Measurements from ENCODE around the gene LIMK2.

The LIMK2 gene

DNA sequence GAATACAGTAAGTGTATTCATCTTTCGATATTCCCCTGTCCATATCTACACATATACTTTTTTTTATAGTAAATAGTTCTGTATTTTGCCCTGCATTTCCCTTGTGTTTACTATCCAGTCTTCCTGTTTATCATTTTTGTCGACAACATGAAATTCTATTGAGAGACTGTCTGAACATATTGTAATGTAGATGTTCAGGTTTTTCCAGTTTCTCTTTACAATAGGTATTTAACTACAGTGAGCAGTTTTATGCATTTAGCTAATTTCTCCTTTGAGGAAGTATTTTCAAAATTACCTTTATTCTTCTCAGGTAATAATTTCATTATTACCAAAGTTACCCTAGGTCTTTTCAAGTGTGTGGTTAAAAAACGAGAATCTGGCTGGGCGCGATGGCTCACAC is 63.5 kb downstream of the LIMK2 start:
- no peak for DNase-seq

DNA sequence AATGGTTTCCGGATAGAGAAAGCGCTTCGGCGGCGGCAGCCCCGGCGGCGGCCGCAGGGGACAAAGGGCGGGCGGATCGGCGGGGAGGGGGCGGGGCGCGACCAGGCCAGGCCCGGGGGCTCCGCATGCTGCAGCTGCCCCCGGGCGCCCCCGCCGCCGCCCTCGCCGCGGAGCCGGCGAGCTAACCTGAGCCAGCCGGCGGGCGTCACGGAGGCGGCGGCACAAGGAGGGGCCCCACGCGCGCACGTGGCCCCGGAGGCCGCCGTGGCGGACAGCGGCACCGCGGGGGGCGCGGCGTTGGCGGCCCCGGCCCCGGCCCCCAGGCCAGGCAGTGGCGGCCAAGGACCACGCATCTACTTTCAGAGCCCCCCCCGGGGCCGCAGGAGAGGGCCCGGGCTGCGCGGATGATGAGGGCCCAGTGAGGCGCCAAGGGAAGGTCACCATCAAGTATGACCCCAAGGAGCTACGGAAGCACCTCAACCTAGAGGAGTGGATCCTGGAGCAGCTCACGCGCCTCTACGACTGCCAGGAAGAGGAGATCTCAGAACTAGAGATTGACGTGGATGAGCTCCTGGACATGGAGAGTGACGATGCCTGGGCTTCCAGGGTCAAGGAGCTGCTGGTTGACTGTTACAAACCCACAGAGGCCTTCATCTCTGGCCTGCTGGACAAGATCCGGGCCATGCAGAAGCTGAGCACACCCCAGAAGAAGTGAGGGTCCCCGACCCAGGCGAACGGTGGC is 64.5 kb downstream of the LIMK2 start:
- no peak for DNase-seq

DNA sequence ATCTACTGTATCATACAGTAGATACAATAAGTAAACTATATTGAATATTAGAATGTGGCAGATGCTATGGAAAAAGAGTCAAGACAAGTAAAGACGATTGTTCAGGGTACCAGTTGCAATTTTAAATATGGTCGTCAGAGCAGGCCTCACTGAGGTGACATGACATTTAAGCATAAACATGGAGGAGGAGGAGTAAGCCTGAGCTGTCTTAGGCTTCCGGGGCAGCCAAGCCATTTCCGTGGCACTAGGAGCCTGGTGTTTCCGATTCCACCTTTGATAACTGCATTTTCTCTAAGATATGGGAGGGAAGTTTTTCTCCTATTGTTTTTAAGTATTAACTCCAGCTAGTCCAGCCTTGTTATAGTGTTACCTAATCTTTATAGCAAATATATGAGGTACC is 65.6 kb downstream of the LIMK2 start:
- no peak for DNase-seq

DNA sequence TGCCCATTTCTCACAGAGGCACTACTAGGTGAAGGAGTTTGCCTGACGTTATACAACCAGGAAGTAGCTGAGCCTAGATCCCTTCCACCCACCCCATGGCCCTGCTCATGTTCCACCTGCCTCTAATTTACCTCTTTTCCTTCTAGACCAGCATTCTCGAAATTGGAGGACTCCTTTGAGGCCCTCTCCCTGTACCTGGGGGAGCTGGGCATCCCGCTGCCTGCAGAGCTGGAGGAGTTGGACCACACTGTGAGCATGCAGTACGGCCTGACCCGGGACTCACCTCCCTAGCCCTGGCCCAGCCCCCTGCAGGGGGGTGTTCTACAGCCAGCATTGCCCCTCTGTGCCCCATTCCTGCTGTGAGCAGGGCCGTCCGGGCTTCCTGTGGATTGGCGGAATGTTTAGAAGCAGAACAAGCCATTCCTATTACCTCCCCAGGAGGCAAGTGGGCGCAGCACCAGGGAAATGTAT is 66.1 kb downstream of the LIMK2 start:
- DNase-seq = no peak

DNA sequence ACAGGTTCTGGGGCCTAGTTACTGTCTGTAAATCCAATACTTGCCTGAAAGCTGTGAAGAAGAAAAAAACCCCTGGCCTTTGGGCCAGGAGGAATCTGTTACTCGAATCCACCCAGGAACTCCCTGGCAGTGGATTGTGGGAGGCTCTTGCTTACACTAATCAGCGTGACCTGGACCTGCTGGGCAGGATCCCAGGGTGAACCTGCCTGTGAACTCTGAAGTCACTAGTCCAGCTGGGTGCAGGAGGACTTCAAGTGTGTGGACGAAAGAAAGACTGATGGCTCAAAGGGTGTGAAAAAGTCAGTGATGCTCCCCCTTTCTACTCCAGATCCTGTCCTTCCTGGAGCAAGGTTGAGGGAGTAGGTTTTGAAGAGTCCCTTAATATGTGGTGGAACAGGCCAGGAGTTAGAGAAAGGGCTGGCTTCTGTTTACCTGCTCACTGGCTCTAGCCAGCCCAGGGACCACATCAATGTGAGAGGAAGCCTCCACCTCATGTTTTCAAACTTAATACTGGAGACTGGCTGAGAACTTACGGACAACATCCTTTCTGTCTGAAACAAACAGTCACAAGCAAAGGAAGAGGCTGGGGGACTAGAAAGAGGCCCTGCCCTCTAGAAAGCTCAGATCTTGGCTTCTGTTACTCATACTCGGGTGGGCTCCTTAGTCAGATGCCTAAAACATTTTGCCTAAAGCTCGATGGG is 66.7 kb downstream of the LIMK2 start:
- no peak for DNase-seq

DNA sequence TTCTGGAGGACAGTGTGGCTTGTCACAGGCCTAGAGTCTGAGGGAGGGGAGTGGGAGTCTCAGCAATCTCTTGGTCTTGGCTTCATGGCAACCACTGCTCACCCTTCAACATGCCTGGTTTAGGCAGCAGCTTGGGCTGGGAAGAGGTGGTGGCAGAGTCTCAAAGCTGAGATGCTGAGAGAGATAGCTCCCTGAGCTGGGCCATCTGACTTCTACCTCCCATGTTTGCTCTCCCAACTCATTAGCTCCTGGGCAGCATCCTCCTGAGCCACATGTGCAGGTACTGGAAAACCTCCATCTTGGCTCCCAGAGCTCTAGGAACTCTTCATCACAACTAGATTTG is 67.2 kb downstream of the LIMK2 start:
- no peak for DNase-seq

DNA sequence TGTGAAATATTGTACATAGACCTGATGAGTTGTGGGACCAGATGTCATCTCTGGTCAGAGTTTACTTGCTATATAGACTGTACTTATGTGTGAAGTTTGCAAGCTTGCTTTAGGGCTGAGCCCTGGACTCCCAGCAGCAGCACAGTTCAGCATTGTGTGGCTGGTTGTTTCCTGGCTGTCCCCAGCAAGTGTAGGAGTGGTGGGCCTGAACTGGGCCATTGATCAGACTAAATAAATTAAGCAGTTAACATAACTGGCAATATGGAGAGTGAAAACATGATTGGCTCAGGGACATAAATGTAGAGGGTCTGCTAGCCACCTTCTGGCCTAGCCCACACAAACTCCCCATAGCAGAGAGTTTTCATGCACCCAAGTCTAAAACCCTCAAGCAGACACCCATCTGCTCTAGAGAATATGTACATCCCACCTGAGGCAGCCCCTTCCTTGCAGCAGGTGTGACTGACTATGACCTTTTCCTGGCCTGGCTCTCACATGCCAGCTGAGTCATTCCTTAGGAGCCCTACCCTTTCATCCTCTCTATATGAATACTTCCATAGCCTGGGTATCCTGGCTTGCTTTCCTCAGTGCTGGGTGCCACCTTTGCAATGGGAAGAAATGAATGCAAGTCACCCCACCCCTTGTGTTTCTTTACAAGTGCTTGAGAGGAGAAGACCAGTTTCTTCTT is 67.9 kb downstream of the LIMK2 start:
- DNase-seq = no peak

DNA sequence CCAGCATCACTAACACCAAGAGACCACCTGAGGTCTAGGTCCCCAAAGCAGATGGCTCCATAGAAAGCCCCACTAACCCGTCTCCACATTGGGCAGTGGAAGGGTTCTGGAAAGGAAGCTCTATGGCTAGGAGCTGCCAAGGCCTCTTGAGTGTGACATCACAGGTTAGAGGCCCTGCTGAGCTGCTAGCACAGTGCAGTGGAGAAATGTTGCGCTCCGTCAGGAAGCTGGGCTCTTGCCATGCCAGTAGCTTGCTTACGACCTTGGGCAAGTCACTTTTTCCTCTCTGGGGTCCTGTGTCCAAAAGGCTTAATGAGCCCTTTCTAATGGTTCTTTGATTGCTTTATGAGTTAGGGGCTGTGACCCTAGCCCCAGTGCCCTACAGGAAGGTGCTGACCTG is 69.6 kb downstream of the LIMK2 start:
- no peak for DNase-seq

DNA sequence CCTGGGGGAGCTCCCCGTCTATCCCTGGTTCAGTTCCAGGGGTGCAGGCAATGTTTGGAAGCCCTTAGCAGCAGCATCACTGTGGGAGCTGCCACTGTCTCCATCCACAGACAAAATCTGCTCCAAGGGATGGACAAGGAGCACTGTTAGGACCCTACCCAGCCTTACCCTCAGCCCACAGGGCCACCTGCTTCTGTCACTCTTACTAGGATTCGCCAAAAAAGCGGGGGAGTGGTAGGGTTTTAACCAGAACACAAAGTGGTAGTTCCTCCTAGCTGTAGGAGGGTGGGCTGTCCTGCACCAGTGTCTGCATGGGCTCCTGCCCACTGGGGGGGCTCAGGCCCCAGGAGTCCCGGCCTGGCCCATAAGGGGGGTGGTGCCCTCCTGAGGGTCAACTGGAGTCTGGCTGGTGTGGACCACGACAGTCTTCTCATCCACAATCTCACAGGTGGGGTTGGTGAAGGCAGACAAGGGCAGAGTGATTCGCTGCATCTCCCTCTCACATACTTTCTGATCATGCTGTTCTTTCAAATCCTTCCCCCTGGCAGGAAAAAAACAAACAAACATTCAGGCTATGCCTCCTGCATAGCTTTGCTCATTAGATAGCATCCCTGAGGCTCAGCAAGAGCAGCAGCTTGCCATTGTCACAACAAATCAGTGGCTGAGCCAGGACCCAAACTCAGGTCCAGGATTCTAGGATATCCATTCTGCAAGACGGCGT is 70.8 kb downstream of the LIMK2 start:
- DNase-seq = no peak

DNA sequence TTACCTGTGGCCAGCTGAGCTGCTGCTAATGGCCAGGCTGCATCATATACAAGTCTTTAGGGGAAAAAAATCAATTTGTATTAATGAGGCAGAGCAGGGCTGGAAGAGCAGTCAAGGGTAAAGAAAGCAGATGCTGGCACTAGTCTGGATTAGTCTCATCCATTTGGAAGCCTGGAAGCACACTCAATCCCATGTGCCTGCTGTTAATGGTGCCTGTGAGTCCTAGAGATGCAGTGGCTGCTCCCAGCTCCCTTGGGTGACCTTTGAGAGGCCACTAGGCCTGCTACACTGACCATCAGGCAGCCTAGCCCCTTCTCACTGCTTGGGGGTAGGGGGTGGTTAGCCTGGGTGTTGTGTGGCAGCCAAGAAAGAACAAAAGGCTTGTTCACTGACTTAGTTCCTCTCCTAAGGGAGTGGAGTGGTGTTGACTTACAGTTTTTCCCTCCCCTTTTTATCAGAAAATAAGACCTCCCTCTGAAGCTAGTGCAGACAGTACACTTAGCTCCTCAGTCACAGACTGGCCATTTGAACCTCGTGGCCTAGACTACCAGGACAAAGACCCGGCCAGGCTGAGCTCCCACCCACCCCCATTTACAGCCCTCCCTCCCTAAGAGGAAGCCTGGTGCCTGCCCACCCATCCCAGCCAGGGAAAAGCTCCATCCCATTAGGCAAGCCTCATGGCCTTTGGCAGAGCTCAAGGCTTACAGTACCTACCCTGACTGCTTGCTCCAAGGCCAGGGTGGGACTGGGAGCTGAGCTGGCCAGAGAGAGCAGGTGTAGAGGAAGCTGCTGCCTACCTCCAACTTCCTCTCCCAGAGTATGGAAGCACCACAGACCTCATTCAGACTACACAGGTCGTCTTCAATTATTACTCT is 72.4 kb downstream of the LIMK2 start:
- no peak for DNase-seq

DNA sequence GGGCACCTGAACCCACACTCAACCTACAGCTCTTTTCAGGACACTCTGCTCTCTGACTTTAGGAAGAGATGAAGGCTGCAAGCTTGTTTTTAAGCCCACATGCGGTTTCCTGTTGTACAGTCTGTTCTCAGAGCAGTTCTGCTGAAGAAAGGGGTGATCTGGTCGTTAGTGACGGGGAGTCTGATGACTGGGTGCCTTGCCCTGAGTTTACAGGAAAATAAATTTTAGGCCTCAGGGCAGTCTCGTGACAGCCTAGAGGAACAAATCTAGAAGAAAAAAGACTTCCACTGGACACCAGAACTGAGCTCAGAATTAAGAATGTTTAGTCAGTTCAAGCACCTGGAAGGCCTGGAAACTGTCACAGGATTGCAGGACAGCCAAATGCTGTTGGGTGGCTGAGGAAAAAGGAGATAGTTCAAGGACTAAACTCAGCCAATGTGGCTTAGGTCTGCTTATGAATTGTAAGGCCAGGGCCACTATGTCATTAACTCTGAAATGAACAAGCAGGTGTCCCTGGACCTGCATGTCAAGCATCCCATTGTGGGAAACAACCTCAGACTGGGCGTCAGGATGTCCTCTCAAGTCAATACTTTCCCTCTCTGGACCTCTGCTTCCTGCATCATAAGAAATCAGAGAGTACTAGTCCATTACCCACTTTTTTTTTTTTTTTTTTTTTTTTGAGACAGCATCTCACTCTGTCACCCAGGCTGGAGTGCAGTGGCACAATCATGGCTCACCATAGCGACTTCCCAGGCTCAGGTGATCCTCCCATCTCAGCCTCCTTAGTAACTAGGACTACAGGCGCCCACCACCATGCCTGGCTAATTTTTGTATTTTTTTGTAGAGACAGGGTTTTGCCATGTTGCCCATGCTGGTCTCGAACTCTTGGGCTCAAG is 74.5 kb downstream of the LIMK2 start:
- DNase-seq = peak; percentile 55

DNA sequence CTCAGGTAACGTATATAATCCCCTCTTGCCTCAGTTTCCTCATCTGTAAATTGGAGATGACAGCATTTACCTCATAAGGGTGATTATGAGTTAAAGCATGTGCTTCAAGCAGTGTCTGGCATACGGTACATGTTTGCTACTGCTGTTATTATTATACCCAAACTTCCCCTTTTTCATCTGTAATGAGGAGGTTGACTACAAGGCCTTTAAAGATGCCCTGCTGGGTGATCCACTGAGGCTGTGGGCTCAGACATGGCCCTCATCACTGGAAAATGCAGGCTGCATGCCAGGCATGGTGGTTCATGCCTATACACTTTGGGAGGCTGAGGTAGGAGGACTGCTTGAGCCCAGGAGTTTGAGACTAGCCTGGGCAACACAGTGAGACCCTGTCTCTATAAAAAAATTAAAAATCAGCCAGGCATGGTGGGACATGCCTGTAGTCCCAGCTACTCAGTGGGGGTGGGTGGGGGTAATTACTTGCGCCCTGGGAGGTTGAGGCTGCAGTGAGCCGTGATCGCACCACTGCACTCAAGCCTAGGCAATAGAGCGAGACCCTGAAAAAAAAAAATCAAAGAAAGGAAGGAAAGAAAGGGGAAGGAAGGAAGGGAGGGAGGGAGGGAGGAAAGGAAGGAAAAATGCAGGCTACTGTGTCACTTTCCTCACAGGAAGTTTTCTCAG is 75.9 kb downstream of the LIMK2 start:
- no peak for DNase-seq

DNA sequence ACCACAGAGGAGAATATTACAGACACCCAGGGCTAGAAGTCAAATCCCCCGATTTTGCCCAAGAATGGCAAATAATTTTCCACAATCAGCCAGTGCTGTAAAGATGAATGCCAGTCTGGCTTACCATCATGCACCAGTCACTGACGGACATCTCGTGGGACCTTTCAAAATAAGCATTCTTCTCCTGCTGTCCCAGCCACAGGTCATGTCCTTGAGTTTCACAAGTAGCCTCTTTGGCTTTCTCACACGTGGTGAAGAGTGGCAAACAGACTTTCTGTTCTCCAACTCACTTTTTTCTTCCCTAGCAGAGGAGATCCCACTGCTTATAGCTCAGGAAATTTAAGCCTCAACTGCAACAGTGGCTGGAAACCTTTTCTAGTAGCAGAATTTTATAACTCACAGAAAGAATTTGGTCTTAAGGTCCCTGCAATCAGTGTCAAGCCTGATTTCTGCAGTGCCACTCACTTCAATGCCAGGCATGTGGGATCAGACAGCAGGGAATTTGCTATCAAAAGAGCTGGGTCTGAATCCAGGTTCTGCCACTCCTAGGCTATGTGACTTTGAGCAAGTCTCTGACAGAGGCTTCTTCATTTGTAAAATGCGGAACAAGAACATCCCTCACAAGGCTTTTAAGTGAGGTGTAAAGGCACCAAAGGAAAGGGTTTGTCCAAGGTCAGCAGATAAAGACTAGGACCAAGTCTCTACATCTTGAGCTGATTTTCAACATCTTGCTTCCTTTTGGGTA is 76.6 kb downstream of the LIMK2 start:
- DNase-seq = no peak

DNA sequence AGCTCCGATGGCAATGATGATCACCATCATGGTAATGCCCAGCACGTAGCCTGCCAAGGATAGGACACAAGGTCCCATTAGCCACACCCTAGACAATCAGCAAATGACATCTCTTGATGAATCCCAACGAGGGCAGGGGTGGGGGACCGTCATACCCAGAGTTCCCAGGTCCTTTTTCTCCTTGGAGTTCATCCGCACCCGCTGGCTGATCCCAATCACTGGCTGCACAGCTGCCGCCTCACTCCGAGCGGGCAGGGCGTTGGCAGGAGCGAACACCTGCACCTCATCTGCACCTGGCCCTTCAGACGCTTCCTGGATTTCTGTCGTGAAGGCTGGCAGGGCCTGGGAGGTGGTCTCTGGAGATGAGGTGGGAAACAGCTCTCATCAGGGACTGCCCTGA is 77.2 kb downstream of the LIMK2 start:
- DNase-seq = no peak

DNA sequence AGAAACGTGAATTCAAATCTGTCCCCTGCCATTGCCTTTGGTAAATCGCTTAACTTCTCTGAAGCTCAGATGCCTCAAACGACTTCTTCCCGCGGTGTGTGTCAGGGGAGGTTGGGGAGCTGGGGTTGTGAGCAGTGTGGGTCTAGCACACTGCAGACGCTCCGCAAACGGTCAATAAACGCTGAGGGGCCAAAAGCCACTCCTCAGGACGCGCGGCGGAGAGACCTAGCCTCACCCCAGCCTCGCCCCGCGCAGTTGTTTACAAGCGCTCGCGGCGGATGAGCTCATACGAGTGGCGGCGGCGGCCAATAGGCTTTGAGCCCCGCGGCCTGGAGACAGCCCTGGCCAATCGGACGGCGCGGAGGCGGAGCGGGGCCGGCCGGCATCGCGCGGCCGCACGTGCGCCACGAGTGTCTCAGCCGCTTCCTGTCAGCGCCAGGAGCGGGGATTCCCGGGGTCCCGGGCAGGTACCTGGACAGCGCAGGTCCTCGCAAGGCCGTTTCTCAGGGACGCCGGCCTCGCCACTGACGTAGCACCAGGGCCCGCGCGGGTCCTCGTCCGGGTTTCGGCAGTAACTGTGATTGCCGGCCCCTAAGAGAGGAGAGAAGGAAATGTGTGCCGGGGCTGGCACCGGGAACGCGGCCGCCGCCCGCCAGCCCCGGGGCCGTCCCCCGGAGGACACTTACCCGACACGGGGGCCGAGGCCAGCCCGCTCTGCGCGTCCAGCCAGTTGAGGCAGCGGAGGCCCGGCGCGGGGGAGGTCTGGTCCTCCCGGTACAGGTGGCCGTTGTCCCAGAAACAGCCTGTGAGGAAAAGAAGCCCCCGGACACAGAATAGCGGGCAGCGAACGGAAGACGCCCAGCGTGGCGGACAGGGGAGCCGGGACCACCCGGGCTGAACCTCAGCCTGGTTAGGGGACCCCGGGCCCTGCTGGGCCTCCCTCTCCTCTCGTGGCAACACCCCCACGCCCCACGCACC is 78.7 kb downstream of the LIMK2 start:
- peak; percentile 94 for DNase-seq

DNA sequence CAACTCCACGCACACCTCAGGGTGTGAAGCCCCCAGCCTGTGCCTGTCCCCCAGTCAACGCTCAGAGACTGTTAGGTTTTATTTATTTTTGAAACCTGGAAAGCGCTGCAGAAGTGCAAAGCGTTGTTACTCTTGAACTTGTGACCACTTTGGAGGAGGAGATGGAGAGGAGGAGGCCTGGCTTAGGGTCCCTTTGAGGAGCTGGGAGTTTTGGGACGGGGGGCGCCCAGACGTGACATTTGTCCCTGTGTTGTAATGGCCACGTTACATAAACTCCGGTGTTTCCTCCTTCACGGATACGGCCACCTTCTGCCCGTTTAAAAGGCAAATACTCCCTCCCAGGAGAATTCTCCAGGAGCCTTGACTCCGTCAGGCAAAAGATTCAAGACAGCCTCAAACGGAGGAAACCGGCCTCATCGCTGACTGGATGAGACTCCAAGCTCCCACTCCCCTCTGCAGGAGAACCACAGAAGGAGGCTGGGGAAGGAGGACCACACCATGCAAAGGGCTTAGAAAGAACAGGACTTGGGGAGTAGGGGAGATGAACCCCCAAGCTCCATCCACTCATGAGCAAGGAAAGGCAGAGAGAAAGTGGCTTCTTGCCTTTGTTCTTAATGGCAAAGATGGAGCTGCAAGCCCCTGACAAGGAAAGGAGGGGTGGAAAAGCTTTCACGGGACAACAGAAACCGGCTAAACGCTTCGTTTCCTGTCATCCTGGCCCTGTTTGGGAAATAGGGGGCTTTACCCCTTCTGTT is 79.6 kb downstream of the LIMK2 start:
- DNase-seq = no peak

DNA sequence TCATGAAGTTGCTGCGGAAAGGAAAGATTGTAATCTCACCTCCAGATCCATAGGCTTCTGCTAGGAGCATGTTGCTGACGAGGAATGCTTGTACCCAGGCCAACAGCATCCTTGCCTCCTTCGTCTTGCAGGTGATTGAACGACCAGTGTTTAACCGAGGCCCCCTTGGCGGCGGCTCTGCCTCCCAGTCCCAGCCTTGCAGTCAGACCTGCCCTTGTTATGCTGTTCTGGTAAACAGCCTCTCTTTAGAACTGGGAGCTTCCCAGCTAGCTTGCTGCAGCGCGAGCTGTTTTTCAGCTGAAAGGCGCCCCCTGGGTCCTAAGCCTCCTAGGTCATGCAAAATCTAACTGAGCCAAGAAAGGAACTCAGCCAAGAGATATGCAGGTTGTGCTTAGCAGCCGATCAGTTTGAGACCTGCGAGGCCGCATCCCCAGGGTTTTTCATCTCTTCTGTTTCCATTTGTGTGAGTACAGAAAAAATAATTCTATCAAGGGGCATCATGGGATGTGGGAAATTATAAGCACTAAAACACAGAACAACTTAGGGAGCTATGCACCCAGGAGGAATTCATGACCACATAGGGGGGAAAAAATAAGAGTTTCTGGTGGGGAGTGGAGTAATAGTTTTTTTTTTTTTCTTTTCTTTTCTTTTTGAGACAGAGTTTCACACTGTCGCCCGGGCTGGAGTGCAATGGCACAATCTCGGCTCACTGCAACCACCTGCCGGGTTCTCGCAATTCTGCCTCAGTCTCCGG is 80.3 kb downstream of the LIMK2 start, which contains the start of gene PIK3IP1:
PIK3IP1 (minus strand) TSS at position 253 of the 754 bp plus-strand sequence; CDS start at position 109, 144 bp downstream.
- DNase-seq = peak; percentile 83
